NCI-H2227 treated with DMSO at 0.1 percent for 48 hours (cell line): Measurements from ENCODE around the gene CCDC146.
"Not testable (repeated sequence)": the region's sequence is repeated elsewhere in the genome, so short reads cannot be mapped to it uniquely, and the experiment has no call there.

ENCODE experiments used
- DNase-seq: peaks from one replicate; lab custom pipeline; 2025; lab: John Stamatoyannopoulos, UW

Gene CCDC146

DNA sequence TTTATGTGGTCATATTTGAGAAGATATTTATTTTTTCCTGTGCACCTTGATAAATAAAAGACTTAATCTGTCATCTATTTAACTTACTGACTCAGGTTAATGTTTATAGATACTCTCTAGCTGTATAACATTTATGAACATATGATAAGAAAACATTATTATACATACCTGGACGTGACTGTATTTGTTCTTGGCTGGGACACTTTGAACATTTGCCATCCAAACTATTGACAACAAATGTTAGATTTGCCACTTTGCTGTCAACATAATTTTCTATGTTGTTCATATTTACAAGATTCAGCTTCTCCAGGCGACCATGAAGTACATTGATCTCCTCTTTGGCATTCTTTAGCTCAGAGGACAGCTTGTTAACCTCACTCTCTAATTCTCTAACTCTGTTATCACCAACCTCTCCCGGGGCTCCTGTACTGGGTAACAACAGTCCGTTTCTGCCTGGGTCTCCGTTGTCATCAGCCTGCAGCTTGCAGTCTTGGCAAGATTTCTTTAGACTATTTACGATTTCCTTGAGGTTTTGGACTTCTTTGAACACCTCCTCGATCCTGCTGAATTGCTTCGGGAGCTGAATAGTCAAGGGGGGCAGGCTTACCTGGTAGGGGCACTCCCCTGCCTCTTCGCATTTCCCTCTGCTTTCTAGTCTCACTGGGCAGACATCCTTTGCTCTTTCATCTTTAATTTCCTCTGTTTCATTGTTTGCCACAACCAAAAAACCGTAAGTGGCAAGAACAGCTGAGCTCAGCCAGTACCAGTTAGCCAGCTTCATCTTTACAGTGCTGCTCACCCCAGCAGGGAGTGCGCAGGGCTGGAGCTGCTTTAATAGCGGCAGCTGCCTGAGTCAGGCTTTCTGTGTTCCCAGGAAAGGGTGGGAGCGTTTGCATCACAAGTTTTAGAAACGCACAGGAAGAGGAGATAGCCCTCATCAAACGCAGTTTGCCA, 76.9 kb downstream of the CCDC146 start, which contains the start of gene FGL2:
TSS of gene FGL2 (minus strand) at position 807 of the 954 bp plus-strand sequence. CDS start at position 781, 26 bp downstream.
- peak; percentile 57 for DNase-seq

DNA sequence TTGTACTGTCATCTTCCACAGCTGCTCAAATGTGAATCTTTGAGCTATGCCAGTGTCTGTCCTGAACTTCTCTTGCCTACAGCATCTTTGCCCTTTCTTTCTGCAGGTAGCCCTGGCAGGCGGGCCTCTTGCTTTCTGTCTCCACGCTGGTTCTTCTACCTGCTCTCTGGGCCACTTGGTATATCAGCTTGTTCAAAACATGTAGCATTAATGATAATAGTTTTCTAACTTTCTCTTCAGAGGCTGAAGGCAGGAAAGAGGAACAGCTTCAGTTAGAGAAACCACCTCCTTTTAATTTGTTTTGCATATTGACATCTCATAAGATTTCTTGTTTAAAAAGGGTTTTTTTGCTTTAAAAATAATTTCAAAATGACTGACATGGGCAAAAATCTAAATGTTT, 78.1 kb downstream of the CCDC146 start:
- DNase-seq, result no peak

DNA sequence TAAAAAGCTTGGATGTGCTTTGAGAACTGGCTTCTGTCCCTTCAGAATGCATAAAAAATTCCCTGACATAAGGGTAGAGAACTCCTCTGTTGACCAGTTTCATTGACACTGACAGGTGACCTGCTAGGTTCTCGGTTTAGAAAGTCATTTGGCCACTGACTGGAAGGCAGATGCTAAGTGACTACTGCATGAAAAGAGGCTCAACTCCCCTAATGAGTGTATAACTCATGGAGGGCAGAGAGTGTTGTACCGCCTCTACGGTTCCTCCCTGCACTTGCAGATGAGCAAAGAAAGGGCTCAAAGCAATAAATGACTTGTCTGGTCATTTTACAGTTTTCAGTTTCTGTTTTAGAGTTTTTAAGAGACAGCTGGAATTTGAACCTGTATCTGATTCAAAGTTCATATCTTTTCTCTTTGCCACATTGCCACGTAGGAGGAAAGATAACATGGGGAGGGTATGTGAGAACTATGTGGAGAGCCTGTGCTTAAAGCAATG, 80.1 kb downstream of the CCDC146 start:
- no peak for DNase-seq

DNA sequence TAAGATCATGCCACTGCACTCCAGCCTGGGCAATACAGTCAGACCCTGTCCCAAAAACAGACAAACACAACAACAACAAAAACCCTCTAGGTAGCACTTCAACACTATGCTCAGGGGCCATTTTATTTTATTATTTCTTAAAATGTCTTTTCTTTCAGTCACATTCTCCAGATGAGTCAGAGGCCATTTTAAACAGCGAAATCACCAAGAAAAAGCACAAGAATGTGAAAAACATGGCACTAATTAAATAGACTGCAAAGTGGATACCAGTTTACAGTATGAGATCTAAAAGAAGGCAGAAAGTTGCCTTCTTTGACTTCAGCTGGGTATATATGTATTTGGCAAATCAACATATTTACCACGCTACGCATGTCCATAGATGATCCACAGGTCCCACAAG, 83.3 kb downstream of the CCDC146 start:
- DNase-seq, result no peak

DNA sequence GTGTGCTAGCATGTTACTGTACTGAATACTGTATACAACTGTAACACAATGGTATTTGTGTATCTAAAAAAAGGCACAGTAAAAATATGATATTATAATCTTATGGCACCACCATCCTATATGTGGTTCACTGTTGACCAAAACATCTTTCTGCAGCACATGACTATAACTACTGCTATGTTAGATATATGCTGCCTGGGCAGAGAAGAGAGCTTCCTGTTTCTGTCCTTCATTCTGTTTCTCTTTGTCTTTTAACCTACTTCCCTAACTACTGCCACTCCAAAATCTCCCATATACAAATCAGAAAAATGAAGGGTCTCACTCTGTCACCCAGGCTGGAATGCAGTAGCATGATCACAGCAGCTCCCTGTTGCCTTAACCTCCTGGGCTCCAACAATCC, 86.0 kb downstream of the CCDC146 start:
- DNase-seq, result no peak

DNA sequence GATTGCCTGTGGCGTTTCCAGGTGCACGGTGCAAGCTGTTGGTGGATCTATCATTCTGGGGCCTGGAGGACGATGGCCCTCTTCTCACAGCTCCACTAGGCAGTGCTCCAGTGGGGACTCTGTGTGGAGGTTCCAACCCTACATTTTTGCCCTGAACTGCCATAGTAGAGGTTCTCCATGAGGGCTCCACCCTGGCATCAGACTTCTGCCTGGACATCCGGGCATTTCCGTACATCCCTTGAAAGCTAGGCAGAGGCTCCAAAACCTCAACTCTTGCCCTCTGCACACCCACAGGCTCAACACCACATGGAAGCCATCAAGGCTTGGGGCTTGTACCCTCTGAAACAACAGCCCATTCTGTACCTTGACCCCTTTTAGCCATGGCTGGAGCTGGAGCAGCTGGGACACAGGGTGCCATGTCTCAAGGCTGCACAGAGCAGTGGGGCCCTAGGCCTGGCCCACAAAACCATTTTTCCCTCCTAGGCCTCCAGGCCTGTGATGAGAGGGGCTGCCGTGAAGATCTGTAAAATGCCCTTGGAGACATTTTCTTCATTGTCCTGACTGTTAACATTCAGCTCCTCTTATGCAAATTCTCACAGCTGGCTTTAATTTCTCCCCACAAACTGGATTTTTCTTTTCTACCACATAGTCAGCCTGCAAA, 87.2 kb downstream of the CCDC146 start:
- no peak for DNase-seq

DNA sequence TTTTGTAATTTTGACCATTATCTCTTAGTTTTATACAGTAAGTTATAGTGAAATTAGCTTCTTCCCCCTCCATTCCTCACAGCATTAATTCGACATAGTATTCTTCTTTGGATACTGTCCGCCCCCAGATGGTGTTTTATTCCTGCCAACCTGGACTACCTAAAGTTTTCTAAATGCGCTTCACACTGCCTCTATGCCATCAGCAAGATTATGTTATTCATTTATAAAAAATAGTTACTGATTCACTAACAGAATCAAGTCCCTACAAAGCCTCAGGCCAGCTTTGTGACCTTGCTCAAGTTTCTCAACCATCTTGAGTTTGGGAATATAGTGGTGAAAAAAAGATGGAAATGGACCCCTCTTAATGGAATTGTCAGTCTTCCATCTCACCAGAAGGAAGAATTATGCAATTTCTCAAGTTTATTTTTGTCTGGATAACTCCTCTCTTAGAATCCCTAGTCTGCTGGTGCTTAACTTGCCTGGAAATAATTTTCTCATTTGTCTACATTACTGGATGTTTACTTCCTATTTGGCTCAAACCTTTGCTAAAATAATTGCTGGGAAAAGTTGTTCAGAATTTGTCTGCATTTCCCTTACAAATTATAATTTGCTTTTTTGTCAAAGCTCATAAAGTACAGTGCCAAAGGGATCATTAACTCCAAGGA, 93.9 kb downstream of the CCDC146 start:
- no peak for DNase-seq

DNA sequence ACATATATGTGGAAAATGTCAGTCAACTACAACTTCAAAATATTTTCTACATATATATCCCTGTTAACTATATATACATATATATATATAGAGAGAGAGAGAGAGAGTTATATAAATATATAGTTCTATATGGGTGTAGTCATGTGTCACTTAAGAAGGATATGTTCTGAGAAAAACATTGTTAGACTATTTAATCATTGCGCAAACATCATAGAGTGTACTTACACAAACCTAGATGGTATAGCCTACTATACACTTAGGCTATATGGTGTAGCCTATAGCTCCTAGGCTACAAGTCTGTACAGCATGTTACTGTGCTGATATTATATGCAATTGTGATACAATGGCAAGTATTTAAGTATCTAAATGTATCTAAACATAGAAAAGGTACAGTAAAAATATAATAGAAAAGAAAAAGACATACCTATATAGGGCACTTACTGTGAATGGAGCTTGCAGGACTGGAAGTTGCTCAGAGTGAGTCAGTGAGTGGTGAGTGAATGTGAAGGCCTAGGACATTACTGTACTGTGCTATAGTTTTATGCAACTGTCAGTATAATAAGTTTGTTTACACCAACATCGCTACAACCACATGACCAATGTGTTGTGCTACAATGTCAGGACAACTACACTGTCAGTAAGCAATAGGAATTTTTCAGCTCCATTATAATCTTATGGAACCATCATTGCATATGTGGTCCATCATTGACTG, 95.2 kb downstream of the CCDC146 start:
- no peak for DNase-seq

DNA sequence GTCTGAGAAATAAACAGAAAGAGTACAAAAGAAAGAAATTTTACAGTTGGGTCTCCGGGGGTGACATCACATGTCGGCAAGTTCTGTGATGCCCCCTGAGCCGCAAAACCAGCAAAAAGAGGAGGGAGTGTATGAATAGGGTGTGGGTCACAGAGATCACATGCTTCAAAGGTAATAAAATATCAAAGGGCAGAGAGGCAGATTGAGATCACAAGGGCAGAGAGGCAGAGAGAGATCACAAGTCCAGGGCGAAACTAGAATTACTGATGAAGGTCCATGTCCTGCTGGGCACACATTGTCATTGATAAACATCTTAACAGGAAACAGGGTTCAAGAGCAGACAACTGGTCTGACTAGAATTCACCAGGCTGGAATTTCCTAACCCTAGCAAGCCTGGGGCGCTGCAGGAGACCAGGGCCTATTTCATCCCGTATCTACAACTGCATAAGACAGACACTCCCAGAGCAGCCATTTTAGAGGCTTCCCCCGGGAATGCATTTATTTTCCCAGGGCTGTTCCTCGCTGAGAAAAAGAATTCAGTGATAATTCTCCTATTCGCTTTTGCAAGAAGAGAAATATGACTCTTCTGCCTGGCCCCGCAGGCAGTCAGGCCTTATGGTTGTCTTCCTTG, 97.4 kb downstream of the CCDC146 start:
- not testable (repeated sequence) for DNase-seq

DNA sequence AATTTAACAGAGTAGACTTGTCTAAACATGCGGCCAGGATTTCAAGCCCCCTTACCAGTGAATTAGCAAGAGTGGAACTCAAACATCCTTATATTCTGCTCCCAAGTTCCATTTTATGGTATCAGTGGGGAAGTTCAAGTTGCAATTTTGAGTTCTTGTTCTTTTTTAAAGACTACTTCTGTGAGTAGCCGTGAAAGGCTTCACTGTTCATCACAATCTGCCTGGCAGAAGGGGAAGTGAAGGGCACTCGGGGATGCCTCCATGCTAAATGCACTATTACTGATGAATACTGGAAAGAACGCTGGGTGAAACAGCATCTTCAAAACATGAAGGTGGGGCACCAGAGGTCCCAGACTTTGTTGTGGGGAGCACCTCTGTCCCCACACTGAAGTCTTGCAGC, 99.7 kb downstream of the CCDC146 start:
- no peak for DNase-seq

DNA sequence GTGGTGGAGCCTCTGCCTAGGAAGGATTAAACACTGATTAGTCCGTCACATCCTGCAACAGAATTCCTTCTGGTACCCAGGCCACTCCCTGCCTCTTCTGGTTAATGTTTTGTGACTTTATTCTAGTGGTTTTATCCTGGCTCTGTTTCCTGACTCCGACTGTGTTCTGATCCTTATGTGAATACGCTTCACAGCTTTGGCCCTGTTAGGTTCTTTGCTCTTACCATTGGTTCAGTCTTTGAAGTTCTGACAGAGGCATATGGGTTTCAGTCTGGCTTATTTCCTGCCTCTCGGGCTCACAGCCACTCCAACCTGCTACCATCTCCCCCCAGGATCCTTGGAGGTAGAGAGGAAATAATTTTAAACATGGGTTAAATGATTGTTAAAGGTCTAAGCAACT, 100.4 kb downstream of the CCDC146 start:
- no peak for DNase-seq

DNA sequence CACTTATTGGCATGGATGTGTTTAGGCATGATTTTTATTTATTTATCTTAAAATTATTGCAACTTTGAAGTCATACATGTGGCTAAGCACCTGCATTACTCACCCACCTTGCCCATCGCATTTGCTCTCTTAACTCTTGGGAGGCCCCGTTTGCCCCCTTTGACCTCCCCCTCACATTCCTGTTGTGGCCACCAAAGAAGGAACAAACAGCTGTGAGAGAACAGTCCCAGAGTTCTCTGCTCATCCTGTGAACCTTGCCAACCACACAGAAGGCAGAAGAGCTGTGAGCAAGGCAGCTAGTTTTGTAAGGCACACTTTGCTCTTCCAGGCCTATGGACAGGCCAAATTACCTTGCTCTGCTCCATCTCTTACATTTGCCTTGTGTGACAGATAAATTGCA, 100.8 kb downstream of the CCDC146 start:
- no peak for DNase-seq

DNA sequence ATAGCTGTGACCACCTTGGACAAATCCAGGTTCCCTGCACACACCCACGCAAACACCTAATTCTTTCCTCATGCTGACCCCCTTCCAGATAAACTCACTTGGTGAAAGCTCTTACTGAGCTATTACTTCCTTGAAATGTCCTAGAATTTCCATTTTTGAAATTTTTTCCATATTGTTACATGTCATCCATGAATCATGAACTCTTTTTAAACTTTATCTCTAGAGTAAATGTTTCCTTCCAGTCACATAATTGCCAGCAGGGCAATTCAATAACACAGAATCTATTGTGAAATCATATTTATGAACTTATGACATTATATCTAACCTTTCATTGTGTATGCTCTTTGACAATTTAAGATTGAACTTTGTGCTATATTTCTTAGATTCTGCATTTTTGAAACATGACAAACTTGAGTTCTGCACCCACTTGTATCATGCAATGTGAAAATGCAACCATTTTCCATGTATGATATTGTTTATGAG, 104.0 kb downstream of the CCDC146 start:
- no peak for DNase-seq

DNA sequence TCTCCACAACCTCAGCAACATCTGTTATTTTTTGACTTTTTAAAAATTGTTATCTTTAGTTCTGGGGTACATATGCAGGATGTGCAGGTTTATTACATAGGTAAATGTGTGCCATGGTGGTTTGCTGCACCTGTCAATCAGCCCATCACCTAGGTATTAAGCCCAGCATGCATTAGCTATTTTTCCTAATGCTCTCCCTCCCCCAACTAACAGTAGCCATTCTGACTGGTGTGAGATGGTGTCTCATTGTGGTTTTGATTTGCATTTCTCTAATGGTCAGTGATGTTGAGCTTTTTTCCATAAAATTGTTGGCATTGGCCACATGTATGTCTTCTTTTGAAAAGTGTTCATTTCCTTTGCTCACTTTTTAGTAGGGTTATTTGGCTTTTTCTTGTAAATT, 106.4 kb downstream of the CCDC146 start:
- not testable (repeated sequence) for DNase-seq

DNA sequence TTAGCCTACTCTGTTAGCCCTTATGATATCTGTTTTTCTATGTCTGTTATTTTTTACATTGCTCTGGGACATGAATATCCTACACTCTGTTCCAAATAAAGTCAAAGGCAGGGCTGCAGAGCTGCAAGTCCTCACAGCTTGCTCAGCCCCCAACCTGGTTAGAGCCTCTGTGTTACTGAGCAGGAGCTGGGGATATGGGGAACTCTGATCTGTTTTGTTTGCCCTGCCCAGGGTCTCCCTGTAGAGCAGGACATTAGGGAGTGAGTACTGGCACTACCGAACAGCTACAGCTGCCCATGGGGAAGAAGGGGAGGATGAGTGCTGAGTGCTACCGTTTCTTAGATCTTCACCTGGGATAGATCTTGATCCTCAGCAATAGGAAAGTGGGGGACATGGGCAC, 110.1 kb downstream of the CCDC146 start:
- DNase-seq, result no peak

DNA sequence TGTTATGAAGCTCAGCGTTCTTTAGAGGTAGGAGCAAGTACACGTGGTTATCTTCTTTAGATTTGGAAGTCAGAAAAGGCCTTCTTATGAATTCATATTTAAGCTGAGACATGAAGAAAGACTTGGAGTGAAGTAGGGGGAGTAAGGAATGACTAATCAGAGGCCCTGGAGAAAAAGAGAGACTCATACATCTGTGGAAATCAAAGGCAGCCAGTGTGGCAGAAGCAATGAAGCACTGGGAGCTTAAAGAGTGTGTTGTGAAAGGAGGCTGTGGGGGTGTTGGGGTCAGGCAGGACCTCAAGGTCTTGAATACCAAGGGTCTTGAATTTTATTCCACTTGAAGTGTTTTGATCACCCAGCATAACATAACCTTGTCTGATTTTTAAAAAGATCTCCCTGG, 112.9 kb downstream of the CCDC146 start:
- DNase-seq, result no peak

DNA sequence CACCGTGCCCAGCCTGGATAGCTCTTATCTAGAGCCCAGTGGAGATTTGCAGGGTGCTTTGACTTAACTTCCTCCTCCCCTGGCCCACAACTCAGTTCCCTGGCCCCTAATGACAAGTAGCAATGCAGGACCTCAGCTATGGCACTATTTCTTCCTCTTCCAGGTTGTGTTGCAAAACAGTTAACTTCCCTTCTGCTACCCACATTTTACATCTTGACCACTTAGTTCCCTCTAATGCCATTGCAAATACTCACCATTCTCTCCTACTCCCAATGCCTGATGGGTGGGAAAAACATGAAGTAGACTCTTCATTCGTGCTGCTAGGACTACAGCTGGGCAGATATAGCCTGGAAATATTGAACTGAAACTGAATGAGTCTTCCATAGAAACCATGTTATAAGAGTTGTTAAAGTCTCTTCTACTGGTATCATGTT, 116.3 kb downstream of the CCDC146 start:
- DNase-seq, result no peak

DNA sequence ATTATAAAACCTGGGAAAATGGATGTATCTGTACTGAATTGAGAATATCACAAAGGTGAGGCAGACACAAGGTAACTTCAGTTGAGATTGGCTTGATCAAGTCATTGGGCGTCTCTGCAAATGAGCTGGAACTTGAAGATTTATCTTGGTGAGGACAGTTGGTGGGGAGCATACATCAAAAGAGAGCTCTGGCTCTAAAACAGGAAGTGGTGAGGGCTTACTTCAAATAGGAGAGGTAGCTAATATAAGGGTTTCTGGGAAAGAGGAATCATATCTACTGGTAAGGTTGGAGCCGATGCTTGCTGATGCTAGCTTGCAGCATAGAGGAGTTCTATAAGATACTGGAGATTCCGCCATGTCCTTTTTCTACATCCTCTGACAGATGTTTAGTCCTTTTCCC, 117.1 kb downstream of the CCDC146 start:
- DNase-seq, result no peak

DNA sequence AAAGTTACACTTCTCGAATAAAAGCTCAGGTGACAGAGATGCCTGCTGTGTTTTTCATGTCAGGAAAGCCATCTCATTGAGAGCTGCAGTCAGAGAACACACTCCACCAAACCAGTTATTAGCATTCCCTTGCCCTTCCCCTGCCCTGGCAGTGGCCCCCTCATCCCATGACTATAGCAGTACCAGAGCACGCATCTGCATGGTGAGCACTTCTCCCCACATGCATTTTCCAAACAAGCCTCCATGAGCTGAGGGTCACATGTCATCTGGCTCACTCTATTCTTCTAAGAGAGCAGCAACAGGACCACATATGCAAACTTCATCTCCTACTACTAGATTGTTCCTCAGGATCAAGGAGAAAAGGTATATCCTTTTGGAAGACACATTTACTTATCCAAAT, 119.7 kb downstream of the CCDC146 start:
- DNase-seq, result no peak

DNA sequence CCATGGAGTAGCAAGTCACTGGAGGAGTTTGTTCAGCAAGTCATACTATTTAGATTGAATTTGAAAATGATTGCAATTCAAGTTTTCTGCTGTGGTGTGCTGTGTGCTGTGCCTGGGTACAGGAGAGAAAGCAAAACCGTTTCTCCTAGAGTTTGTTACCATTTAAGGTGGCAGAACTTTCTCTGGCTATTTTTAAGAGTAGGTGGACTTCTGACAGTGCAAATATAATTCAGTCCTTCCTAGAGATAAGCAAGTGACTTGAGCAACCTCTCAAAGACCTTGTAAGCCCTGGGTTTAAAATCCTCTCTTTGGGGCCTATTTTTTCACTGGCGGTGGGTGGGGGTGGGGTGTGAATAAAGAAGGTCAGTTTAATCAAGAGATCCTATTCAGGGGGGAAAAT, 120.1 kb downstream of the CCDC146 start:
- DNase-seq, result no peak
